Fibroblast of upper back skin (primary cell): ENCODE data around the gene FETUB.

Experiments
- DNase-seq: peaks from one replicate; pipeline ENCODE4 v3.0.0-alpha.2; 2013

Gene FETUB

DNA sequence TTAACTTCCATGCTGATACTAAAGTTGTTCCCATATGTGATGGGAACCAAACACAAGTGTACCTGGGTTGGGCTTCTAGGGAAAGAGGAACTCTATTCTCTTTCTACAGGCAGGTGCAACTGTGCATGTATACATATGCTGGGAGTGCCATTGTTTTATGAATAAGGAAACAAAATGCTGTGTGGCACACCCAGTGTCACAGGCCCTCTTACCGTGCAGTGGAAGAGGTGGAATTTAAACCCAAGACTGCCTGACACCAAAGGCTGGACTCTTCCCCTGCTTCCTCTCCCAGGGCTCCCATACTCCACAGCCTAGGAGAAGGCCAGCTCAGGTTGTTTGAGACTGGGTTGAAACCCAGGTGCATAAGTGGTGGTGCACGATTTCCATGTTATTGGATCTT lies 1.9 kb upstream of the FETUB start:
- DNase-seq = no peak

DNA sequence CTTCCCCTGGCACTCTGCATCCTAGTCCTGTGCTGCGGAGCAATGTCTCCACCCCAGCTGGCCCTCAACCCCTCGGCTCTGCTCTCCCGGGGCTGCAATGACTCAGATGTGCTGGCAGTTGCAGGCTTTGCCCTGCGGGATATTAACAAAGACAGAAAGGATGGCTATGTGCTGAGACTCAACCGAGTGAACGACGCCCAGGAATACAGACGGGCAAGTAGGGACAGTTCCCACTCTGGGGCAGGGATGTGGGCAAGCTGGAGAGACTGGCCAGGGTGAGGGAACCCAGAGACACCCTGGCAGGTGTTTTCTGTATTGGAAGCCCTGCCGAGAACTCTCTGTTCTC lies 247 bp downstream of the FETUB start:
- DNase-seq = peak; percentile 4

DNA sequence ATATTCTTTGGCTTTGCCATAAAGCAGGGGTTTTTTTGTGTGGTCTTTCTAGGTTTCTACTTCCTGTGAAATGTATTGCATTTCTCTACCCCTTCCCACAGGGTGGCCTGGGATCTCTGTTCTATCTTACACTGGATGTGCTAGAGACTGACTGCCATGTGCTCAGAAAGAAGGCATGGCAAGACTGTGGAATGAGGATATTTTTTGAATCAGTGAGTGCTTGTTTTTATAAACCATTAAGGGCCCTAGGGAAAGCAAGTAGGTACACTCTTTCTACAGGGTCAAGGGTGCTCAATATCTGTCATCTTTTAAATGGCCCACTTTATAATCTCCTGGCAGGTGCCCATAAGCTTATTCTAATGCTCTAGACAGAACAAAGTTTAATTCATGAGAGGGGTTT lies 730 bp downstream of the FETUB start:
- DNase-seq = no peak

GRCh38 chr3:186642014-186642413 lies 1.8 kb downstream of the FETUB start:
- no peak for DNase-seq

DNA sequence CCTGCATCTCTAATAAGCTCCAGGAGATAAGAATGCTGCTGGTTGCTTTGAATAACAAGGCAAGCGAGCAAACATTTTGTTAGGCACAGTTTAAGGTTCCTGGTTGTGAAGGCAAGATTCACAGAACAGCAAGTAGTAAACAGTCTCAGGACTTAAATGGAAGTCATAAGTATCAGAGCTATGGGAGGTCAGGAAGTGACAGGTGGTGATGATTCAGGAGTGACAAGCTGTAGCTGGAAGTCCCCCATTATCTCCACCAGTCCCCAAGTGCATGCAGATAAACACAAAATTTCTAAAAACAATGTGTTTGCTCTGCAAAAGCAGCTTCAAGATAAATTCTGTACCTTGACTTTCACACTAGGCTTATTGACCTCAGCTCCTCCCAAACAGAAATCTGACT lies 3.3 kb downstream of the FETUB start:
- no peak for DNase-seq

- no peak for DNase-seq
Measured at GRCh38 chr3:186644683-186645082, 4.5 kb downstream of the FETUB start.

DNA sequence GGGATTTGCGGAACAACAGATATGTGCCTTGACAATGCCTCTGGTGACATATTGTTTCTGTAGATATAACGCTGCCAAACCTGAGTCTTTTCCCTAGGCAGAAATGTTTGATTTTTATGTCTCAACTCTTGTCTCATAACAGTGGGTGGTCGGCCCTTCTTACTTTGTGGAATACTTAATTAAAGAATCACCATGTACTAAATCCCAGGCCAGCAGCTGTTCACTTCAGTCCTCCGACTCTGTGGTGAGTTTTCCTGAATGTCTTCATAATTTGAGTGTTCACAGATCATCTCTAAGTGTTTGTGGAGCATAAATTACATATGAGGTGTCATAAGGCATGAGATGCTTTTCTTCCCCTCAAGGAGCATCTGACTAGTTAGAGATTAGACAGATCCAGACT lies 5.9 kb downstream of the FETUB start:
- DNase-seq = no peak

- DNase-seq = no peak
Measured at GRCh38 chr3:186646841-186647240, 6.6 kb downstream of the FETUB start.

- no peak for DNase-seq
Measured at GRCh38 chr3:186648851-186649250, 8.7 kb downstream of the FETUB start.

GRCh38 chr3:186651678-186652215 lies 11.5 kb downstream of the FETUB start:
- no peak for DNase-seq

DNA sequence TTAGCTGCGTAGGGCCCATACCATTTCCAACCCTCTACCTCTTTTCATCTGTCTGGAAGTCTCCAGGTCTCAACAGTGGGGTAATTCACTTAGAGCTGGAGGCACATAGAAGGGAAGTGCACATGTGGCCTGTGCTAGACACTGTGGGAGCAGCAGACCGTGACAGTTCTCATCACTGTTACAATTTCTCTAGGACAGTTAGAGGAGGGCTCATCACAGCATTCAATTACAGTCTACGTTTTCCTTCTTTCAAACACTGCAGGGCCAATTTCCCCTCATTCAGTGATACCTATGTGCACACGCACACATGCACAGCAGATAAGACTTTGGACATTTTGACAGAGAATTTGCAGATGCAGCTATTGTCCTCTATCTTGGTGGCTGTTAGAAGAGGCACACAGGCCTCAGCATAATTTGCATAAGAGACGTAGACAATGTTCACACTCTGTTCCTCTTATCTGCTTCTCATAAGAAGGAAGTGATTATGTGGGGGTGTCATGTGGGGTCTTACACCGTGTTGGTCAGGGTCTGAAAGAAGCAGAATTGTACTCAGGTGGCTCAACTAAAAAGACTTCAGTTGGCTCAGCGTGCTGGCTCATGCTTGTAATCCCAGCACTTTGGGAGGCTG lies 13.0 kb downstream of the FETUB start:
- no peak for DNase-seq

DNA sequence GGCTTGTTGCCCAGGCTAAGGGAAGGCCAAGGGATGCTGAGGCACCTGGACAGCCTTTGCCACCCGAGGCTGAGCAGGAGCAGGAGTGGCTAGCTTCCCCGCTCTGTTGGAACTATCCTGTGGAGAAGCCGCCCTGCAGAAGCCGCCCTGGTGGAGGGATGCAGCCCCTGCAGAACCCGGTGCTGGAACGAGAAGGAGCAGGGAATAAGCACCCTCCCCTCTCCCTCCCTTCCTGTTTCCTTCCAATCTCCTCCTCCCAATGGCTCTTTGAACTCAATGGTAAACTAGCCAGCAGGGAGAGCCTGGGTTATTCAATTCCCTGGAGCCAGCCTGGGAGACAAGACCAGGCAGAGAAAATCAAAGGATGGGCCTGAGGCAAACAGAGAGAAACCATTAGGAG lies 13.8 kb downstream of the FETUB start:
- no peak for DNase-seq

DNA sequence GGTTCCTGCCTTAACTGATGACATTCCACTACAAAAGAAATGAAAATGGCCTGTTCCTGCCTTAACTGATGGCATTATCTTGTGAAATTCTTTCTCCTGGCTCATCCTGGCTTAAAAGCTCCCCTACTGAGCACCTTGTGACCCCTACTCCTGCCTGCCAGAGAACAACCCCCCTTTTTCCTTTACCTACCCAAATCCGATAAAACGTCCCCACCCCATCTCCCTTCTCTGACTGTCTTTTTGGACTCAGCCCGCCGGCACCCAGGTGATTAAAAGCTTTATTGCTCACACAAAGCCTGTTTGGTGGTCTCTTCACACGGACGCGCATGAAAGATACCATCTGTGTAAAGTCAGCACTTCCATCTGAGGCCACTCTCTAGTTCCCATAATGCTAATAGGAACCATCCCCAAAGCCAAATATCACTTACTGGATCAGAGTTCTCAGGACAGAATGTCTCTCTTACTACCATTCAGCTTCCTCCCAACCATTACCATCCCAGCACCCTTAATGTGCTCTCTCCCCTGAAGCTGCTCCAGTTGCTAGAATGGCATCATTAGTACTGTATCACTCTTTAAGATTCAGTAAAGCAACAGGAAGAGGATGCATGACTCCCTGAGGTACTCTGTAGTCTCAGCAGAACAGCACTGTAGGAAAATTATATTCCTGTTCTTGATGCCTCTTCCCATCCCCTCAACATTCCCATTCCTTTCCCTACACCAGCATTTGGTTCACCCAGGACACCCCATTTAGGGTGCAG lies 23.3 kb downstream of the FETUB start:
- no peak for DNase-seq

DNA sequence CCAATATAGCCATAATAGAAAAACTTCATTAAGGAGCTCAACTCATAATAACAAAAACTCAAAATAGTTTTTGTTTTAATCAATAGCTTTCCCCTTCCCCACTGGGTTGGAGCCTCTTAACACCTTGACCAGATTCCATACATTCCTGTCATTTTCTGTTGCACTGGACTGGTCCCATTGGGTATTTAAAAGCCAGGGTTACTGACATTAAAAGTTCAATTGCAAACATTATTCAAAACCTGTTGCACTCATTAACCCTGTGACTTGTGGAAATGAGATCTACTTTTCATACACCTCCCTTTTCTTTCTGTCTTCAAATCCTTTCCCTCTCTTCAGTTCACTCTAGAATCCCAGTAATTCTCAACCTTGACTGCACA lies 23.9 kb downstream of the FETUB start:
- DNase-seq = no peak

GRCh38 chr3:186664506-186664905 lies 24.3 kb downstream of the FETUB start:
- DNase-seq = no peak

- DNase-seq = no peak
Measured at GRCh38 chr3:186665625-186666188, 25.5 kb downstream of the FETUB start, which contains the start of gene HRG. HRG (plus strand) TSS chr3:186666014; CDS start chr3:186666032, 18 bp downstream.

GRCh38 chr3:186668426-186668825 lies 28.2 kb downstream of the FETUB start:
- DNase-seq = no peak

DNA sequence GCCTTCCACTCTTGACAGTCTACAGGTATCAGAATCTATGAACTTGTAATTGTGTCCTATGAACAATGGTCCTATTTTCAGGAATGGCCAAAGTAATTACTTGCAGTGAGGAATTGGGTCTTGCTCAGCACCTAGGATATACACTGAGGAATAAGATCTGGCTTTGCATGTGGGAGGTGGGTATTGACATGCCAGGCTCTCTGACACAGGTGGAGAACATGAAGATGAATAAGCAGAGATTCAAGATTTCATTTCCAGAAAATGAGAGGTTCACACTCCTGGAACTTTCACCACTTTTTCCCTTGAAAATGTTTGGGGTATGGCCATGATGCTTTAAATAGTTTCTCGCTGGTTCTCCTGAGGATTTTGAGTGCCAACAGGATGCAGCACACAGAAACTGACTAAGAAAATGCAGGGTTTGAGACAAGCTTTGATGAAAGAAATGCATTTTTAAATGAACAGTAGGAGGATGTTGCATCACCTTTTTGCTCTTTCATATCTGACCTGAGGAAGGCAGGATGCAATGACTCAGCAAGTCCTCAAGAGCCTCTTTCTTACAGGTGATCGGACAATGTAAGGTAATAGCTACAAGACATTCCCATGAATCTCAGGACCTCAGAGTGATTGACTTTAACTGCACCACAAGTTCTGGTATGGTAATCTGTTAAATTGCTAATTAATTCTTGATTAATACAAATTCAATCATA lies 29.3 kb downstream of the FETUB start:
- DNase-seq = no peak

DNA sequence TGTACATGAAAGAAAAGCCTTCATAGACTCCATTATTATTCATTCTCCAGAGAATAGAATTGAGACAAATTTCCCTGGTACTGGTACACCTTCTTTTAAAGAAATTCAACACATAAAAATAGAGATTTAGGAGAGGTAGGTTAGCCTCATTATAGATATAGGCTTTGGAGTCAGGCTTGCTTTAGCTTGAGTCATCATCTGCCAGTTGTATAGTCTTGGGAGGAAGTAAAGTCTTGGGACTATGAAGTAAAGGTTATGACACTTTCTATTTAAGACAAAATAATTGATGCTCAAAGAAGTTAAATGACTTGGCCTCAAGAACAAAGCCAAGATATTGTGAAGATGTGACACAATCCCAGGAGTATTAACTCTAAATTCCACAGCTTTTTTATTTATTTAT lies 30.0 kb downstream of the FETUB start:
- no peak for DNase-seq

GRCh38 chr3:186671051-186671450 lies 30.9 kb downstream of the FETUB start:
- DNase-seq = no peak

- no peak for DNase-seq
Measured at GRCh38 chr3:186678604-186679003, 38.4 kb downstream of the FETUB start.

- no peak for DNase-seq
Measured at GRCh38 chr3:186679151-186679550, 39.0 kb downstream of the FETUB start.

DNA sequence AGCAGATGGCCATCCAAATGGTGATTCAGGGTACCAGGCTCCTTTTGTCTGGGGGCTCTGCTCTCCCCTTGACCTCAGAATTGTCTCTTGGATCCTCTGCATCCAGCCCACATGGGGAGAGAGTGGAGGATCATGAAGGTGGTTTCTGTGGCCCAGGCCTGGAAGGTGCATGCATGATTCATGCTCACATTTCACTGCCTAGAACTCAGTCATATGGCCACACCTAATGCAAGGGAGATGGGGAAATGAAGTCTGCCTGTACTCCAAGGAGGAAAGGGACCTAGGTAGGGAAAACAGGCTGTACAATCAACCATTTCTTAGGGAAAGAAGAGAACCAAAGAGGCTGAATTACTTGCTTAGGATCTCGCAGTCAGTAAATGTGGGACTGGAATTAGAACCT lies 40.7 kb downstream of the FETUB start:
- no peak for DNase-seq

GRCh38 chr3:186682812-186683211 lies 42.6 kb downstream of the FETUB start:
- no peak for DNase-seq
